OCI-LY1 (cell line): ENCODE results near the gene TAB3.

Experiments
- H2AFZ ChIP-seq: fragments of 200-600 bp; sonication (generic), shearing (Covaris generic); 2 replicates; pipeline ENCODE4 v1.6.0; 2014; ENCODE audit warnings: antibody characterized with exemption, mild to moderate bottlenecking, low read length
- H3F3A ChIP-seq: fragments of 200-600 bp; sonication (generic), shearing (Covaris generic); 2 replicates; pipeline ENCODE4 v1.6.0; 2014; ENCODE audit warnings: mild to moderate bottlenecking, antibody characterized with exemption, low read length, moderate library complexity; ENCODE audit not compliant: insufficient read depth
- H3K27ac ChIP-seq: fragments of 200-600 bp; sonication (generic); 2 replicates; pipeline ENCODE4 v1.5.1; 2014; ENCODE audit warnings: low read length, mixed run types, mild to moderate bottlenecking, low read depth; ENCODE audit not compliant: poor library complexity, severe bottlenecking
- H3K27me3 ChIP-seq: fragments of 200-600 bp; sonication (generic); 2 replicates; pipeline ENCODE4 v1.6.0; 2014; ENCODE audit warnings: antibody characterized with exemption, mild to moderate bottlenecking, low read length, moderate library complexity; ENCODE audit not compliant: insufficient read depth
- H3K36me3 ChIP-seq: fragments of 200-600 bp; sonication (generic); 2 replicates; pipeline ENCODE4 v1.6.1; 2014; ENCODE audit warnings: mild to moderate bottlenecking, antibody characterized with exemption, low read length, moderate library complexity, mixed read lengths; ENCODE audit not compliant: insufficient read depth
- H3K4me1 ChIP-seq: fragments of 200-600 bp; sonication (generic); 2 replicates; pipeline ENCODE4 v1.5.1; 2014; ENCODE audit warnings: mild to moderate bottlenecking, low read length, moderate library complexity; ENCODE audit not compliant: insufficient read depth, severe bottlenecking
- H3K4me2 ChIP-seq: fragments of 200-600 bp; sonication (generic), shearing (Covaris generic); 2 replicates; pipeline ENCODE4 v1.6.1; 2014; ENCODE audit warnings: low read length
- H3K4me3 ChIP-seq: fragments of 200-600 bp; sonication (generic); 2 replicates; pipeline ENCODE4 v1.5.1; 2014; ENCODE audit warnings: low read length, low read depth, mild to moderate bottlenecking, mixed read lengths; ENCODE audit not compliant: poor library complexity, severe bottlenecking
- H3K79me2 ChIP-seq: fragments of 200-600 bp; shearing (Covaris generic); 2 replicates; pipeline ENCODE4 v1.6.1; 2016; ENCODE audit warnings: mixed run types, low read length, mixed read lengths; ENCODE audit not compliant: insufficient read depth
- H3K9ac ChIP-seq: fragments of 200-600 bp; sonication (generic), shearing (Covaris generic); 2 replicates; pipeline ENCODE4 v1.6.1; 2014; ENCODE audit warnings: mild to moderate bottlenecking, low read length, mixed read lengths
- H3K9me2 ChIP-seq: fragments of 200-600 bp; sonication (generic), shearing (Covaris generic); 2 replicates; pipeline ENCODE4 v1.6.1; 2014; ENCODE audit warnings: low read depth, mild to moderate bottlenecking, low read length, mixed read lengths
- H3K9me3 ChIP-seq: fragments of 200-600 bp; shearing (Covaris generic); 2 replicates; pipeline ENCODE4 v1.6.1; 2014; ENCODE audit warnings: low read length, mixed read lengths
- H4K20me1 ChIP-seq: fragments of 200-600 bp; sonication (generic), shearing (Covaris generic); 2 replicates; pipeline ENCODE4 v1.6.0; 2016; ENCODE audit warnings: mild to moderate bottlenecking, low read length; ENCODE audit not compliant: insufficient read depth
- CTCF ChIP-seq: fragments of 200-600 bp; sonication (generic), shearing (Covaris generic); IDR thresholded peaks from 2 replicates; pipeline ENCODE4 v1.5.1; 2017; ENCODE audit warnings: mild to moderate bottlenecking, antibody characterized with exemption, low read length, moderate library complexity, mixed read lengths
- EZH2 ChIP-seq: fragments of 200-600 bp; sonication (generic), shearing (Covaris generic); IDR thresholded peaks from 2 replicates; pipeline ENCODE4 v1.8.0; 2017; ENCODE audit warnings: borderline replicate concordance, mixed run types, mild to moderate bottlenecking, antibody characterized with exemption, low read length, moderate library complexity, mixed read lengths

Gene TAB3

GRCh38 chrX:30887288-30887687 lies 1.8 kb downstream of the TAB3 start:
- no peak overlapping the region; the same call in 1 of the 2 replicates for H3K4me2 ChIP-seq
- H4K20me1 ChIP-seq, result no peaks in the 10 kb centered on the region
- no peaks in the 10 kb centered on the region for H3K36me3 ChIP-seq
- TF ChIP-seq EZH2, result no peak
- TF ChIP-seq CTCF, result no peak
- no peak overlapping the region for H3K27ac ChIP-seq
- no peaks in the 10 kb centered on the region for H3K27me3 ChIP-seq
- no peaks in the 10 kb centered on the region for H3F3A ChIP-seq
- peaks cover 19% of the 10 kb centered on the region for H3K4me1 ChIP-seq
- no peak overlapping the region for H2AFZ ChIP-seq
- no peaks in the 10 kb centered on the region for H3K9me2 ChIP-seq
- H3K9ac ChIP-seq, result no peak overlapping the region; the same call in 1 of the 2 replicates
- peaks cover 19% of the 10 kb centered on the region; the same call in 1 of the 2 replicates for H3K79me2 ChIP-seq
- H3K9me3 ChIP-seq, result no peaks in the 10 kb centered on the region
- H3K4me3 ChIP-seq, result no peak overlapping the region

GRCh38 chrX:30885136-30885535 lies 3.9 kb downstream of the TAB3 start:
- no peak overlapping the region for H3K4me2 ChIP-seq
- H3K27me3 ChIP-seq, result no peaks in the 10 kb centered on the region
- no peaks in the 10 kb centered on the region for H3K9me3 ChIP-seq
- no peak overlapping the region for H3K4me3 ChIP-seq
- H4K20me1 ChIP-seq, result no peaks in the 10 kb centered on the region
- no peaks in the 10 kb centered on the region for H3K36me3 ChIP-seq
- no peak overlapping the region for H2AFZ ChIP-seq
- H3K9ac ChIP-seq, result no peak overlapping the region
- no peaks in the 10 kb centered on the region for H3K9me2 ChIP-seq
- H3K79me2 ChIP-seq, result peaks cover 19% of the 10 kb centered on the region; the same call in 1 of the 2 replicates
- H3K27ac ChIP-seq, result no peak overlapping the region
- TF ChIP-seq EZH2, result no peak
- no peak for TF ChIP-seq CTCF
- H3F3A ChIP-seq, result no peaks in the 10 kb centered on the region
- H3K4me1 ChIP-seq, result peaks cover 25% of the 10 kb centered on the region

- Histone ChIP-seq H2AFZ (no peak overlapping the region), H4K20me1 (no peaks in the 10 kb centered on the region), H3K79me2 (peaks cover 22% of the 10 kb centered on the region; the same call in 1 of the 2 replicates), H3K36me3 (no peaks in the 10 kb centered on the region), H3K4me1 (peaks cover 17% of the 10 kb centered on the region), H3K9me3 (no peaks in the 10 kb centered on the region), H3K4me2 (no peak overlapping the region), H3K27ac (no peak overlapping the region), H3K4me3 (no peak overlapping the region), H3K9me2 (no peaks in the 10 kb centered on the region), H3K27me3 (no peaks in the 10 kb centered on the region), H3F3A (no peaks in the 10 kb centered on the region), H3K9ac (no peak overlapping the region)
- TF ChIP-seq CTCF, result no peak
- TF ChIP-seq EZH2, result no peak
Observed at GRCh38 chrX:30883138-30883537, 5.9 kb downstream of the TAB3 start.
